Measurements from ENCODE around the gene NAALADL2. TPM values are rescaled to one million over a fixed set of nuclear protein-coding genes. Genes with fewer than 3 reads are reported as not detected.

The NAALADL2 gene
- total and polyA plus RNA-seq, 2 of the 4 experiments (the other 2 are of a cell fraction), result 3.8 to 19.2 TPM

DNA sequence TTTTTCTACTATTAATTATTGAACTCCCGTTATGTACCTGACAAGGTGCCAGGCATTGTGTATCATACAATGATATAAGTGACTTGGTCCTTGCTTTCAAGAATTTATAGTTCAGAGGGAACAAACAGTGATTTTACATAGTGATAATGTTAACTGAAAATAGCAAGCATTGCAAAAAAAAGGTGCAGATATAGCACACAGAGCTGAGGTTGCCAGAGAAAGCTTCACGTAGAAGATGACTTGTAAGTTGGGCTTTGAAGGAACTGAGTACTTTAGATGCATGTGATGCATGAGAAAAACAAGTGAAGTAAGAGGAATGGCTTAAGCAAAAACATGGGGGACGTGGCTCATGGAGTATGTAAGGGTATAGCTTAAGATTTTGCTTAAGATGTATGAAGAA, 584.5 kb downstream of the NAALADL2 start:
- no peaks in the 10 kb centered on the region for H3K9me3 ChIP-seq (ENCODE audit: control insufficient read depth, insufficient read depth, low read length)
- no peak overlapping the region for H4K91ac ChIP-seq (ENCODE audit: insufficient read depth, low read depth, low read length)
- H2AK9ac ChIP-seq (replicated peaks; ENCODE audit: low read depth, low read length, poor library complexity), result no peak overlapping the region
- H2BK15ac ChIP-seq (ENCODE audit: low read depth, low read length), result no peak overlapping the region
- no peak overlapping the region for H2BK120ac ChIP-seq (ENCODE audit: low read depth, low read length)
- dilution Hi-C loops (cut with HindIII; ENCODE audit: low sequenced_read_pairs, unreplicated experiment) (no loop called here), in situ Hi-C loops (cut with MboI; ENCODE audit: low sequenced_read_pairs) (no loop called here), intact Hi-C loops (cut with micrococcal nuclease) (no loop called here)
- no peak overlapping the region; the same call in 1 of the 2 replicates for H3K18ac ChIP-seq (ENCODE audit: low read depth, low read length)
- ChIA-PET POLR2A (ENCODE audit: unreplicated experiment) (no interaction called here), CTCF (no interaction called here)
- no peak overlapping the region for H3K14ac ChIP-seq (replicated peaks; ENCODE audit: low read depth, low read length)
- ATAC-seq (ENCODE audit: low read depth) (no peak), DNase-seq (no peak)
- 100% methylated on average over 2 of the region's 3 CpGs; no CpG with 5 or more reads in 1 of the 2 experiments for WGBS, 2 experiments (ENCODE audit: extremely low coverage in 2 of 2, insufficient read length in 1 of 2)
- 0 out of 2 replicates have a peak, but pooled peaks cover 3% of the 10 kb centered on the region for H3K9me1 ChIP-seq (ENCODE audit: insufficient read depth, low read length)
- H3K79me1 ChIP-seq (ENCODE audit: low read depth in 1 of 2, low read length in 2 of 2), result no peaks in the 10 kb centered on the region
- H3K56ac ChIP-seq (ENCODE audit: extremely low read depth, insufficient read depth, low read length), result no peak overlapping the region
- no peak overlapping the region for H2BK5ac ChIP-seq (ENCODE audit: low read depth, low read length, poor library complexity, severe bottlenecking)
- no peak overlapping the region for H3K23ac ChIP-seq (ENCODE audit: low read depth, low read length)
- H2BK20ac ChIP-seq (ENCODE audit: low read depth, low read length), result no peak overlapping the region
- no peak overlapping the region for H3K4ac ChIP-seq (ENCODE audit: low read depth, low read length)
- no peak for TF ChIP-seq POLR2A (IDR thresholded peaks at IDR 0.05; ENCODE audit: low read depth, low read length)
- TF ChIP-seq MAFK (IDR thresholded peaks at IDR 0.05; ENCODE audit: low read depth, low read length), result peak; percentile 53
- H4K20me1 ChIP-seq (ENCODE audit: insufficient read depth, low read length), result no peaks in the 10 kb centered on the region
- no peak overlapping the region for H3K4me2 ChIP-seq (ENCODE audit: low read depth, low read length)
- H2AFZ ChIP-seq (replicated peaks; ENCODE audit: low read length, poor library complexity), result no peak overlapping the region
- no peaks in the 10 kb centered on the region for H3K27me3 ChIP-seq (ENCODE audit: control insufficient read depth, insufficient read depth, low read length)
- no TSS peak for BruUV-seq (replicated peaks)
- peak overlapping the region; percentile 28; the same call in 1 of the 2 replicates for H4K5ac ChIP-seq (ENCODE audit: low read depth, low read length)
- no peak overlapping the region for H2AK5ac ChIP-seq (ENCODE audit: low read depth, low read length)
- no peak overlapping the region for H3K9ac ChIP-seq (ENCODE audit: low read depth, low read length)
- no peaks in the 10 kb centered on the region for H3K36me3 ChIP-seq (ENCODE audit: control insufficient read depth, insufficient read depth, low read length)
- no peak overlapping the region for H4K8ac ChIP-seq (ENCODE audit: low read depth in 2 of 2, low read length in 2 of 2)
- H3K4me1 ChIP-seq (ENCODE audit: control insufficient read depth, insufficient read depth, low read length), result 0 out of 2 replicates have a peak, but pooled peaks cover 1% of the 10 kb centered on the region
- H3K4me3 ChIP-seq (ENCODE audit: insufficient read depth, low read depth, low read length), result no peak overlapping the region
- H3K27ac ChIP-seq (ENCODE audit: insufficient read depth, low read length), result no peak overlapping the region

Measured in IMR-90 (cell line).